H1 (cell line): ENCODE results near the gene DOK1. TPM values are rescaled to one million over a fixed set of nuclear protein-coding genes. Genes with fewer than 3 reads are reported as not detected.

Experiments
- NANOG ChIP-seq: IDR thresholded peaks from 2 replicates; pipeline ENCODE4 v1.6.1; 2011; ENCODE audit warnings: low read length, low read depth, mild to moderate bottlenecking, inconsistent platforms; ENCODE audit not compliant: insufficient read depth, poor library complexity, severe bottlenecking
- USF2 ChIP-seq: IDR thresholded peaks from 2 replicates; pipeline ENCODE4 v1.6.1; 2011; ENCODE audit warnings: low read length, improper control_type of control experiment
- polyA plus RNA-seq, 7 experiments: library from polyadenylated mRNA; depleted of rRNA in 3 of 7; stranded (reverse) in 5 of 7; unstranded in 2 of 7; fragments of >200 nt in 5 of 7; fragments of 200-250 nt in 2 of 7; gene quantifications; 1 replicate in 5 of 7; 2 replicates in 1 of 7; 4 replicates in 1 of 7; pipeline versions ENCODE4 v1.2.1 to v1.2.3, GENCODE V29; 2011 to 2013; ENCODE audit warnings: missing spikeins in 2 of 7, mixed read lengths in 2 of 7
- total RNA-seq: library from RNA; stranded (reverse); fragmentation: NEBNext Ultra II Directional; extraction: Animal tissue kit (Norgen Biotek cat#: 25700); gene quantifications from 2 replicates; pipeline ENCODE4 v1.2.1, GENCODE V29; 2021

The DOK1 gene
- total and polyA plus RNA-seq, 2 of the 8 experiments (the other 6 are each of a cell fraction or from before 2014, with no cell fraction given): 11.0 to 14.3 TPM

GRCh38 chr2:74534411-74534810, 20.1 kb upstream of the DOK1 start (continued):
- TF ChIP-seq NANOG (no peak), USF2 (no peak)
